Activated naive CD8-positive, alpha-beta T cell treated with anti-CD3 and anti-CD28 coated beads for 36 hours (primary cell): ENCODE data around the gene LGALS3BP. TPM values are rescaled to one million over a fixed set of nuclear protein-coding genes. Genes with fewer than 3 reads are reported as not detected.
A peak's percentile ranks its signal among the peaks of the same experiment; 100 is the strongest.

Experiments
- DNase-seq: peaks from one replicate; pipeline ENCODE4 v3.0.0; 2021
- H3K27ac Mint-ChIP-seq: one replicate; pipeline ENCODE4 v1.8.0; 2022; ENCODE audit warnings: mild to moderate bottlenecking, moderate library complexity, mixed read lengths
- H3K27me3 Mint-ChIP-seq: one replicate; pipeline ENCODE4 v1.8.0; 2022; ENCODE audit warnings: mild to moderate bottlenecking, mixed read lengths
- H3K36me3 Mint-ChIP-seq: one replicate; pipeline ENCODE4 v1.8.0; 2021; ENCODE audit warnings: mild to moderate bottlenecking, mixed read lengths
- H3K4me1 Mint-ChIP-seq: one replicate; pipeline ENCODE4 v1.8.0; 2021; ENCODE audit warnings: mixed read lengths
- H3K4me3 Mint-ChIP-seq: one replicate; pipeline ENCODE4 v1.8.0; 2022; ENCODE audit warnings: mild to moderate bottlenecking, moderate library complexity, mixed read lengths
- H3K9me3 Mint-ChIP-seq: one replicate; pipeline ENCODE4 v1.8.0; 2022; ENCODE audit warnings: mixed read lengths
- total RNA-seq, 2 experiments: library from RNA; stranded (reverse); gene quantifications; one replicate each; pipeline ENCODE4 v1.2.3, GENCODE V29; 2021

The LGALS3BP gene
- total RNA-seq, 2 experiments from 2014 or later, result 86.8 to 89.7 TPM

DNA sequence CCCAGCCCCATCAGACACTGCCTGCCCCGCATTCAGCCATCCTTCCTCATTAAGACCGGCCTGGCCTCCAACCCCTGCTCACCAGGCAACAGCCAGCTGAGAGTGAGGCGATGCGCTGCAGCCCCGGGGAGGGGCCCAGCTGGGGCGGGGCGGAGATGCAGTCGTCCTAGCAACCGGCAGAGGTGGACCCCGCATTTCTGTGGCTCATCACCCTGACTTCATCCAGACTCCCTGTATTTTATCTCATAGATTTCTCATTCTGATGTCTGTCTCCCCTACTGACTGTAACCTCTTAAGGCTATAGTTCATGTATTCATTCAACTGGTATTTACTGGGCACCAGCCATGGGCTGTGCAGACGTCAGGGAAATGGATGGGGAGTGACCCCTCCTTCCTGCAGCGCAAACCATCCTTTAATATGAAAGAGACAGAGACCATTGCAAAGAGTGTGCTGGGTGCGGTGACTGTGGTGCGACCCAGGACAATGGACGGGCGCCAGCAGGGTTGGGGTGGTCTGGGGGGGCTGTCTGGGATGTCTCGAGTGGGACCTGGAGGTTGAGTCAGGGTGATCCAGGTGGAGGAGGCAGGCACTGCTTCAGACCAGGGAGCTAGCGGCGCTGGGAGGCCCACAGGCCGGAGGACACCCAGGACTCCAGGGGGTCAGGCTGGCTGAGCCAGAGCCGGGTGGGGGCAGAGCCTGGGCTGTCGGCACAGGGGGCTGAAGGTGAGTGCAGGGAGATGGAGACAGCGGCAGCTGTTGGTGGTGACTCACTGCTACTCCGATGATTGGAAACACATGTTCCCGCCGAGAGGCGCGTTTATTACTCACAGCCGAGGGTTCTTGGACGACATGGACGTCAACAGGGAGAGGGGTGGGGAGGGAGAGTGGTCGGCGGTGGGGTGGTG lies 44.1 kb downstream of the LGALS3BP start:
- Mint-ChIP-seq H3K27ac (no peak overlapping the region), H3K4me1 (no peaks in the 10 kb centered on the region), H3K27me3 (no peaks in the 10 kb centered on the region), H3K9me3 (no peaks in the 10 kb centered on the region), H3K36me3 (no peaks in the 10 kb centered on the region), H3K4me3 (no peak overlapping the region)
- no peak for DNase-seq

DNA sequence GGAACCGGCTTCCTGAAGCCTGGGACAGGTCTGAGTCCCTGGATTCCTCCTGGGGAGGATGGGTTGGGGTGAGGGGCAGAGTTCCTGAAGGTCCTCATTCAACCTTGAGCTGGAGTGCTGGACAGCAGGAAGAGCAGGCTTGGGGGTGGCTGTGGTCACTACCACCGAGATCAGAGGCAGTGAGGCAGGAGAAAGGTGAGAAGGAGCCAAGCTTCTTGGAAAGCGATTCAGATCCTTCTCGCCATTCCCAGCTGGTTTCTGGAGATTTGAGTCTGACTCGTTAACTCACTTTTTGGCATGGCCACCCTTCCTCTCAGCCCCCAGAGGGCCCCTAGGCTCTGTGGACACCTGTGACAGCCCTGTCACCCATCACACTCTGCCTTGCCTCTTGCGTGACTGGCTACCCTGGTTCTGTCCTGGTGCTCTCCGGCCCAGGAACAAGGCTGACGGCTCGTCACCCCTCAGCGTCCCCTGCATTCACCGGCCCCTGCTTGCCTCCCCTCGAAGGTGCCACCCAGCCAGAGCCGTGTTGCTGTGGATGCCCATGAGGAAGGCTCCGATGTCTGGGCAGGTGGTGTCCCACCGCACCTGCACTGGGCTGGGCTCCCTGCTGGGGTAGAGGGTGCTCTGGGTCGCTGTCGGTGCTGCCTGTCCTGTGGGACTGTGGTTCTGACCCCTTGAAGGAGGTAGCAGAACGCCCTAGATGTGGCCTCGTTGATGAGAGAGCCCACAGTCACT lies 44.9 kb downstream of the LGALS3BP start:
- Mint-ChIP-seq H3K27me3 (no peaks in the 10 kb centered on the region), H3K9me3 (no peaks in the 10 kb centered on the region), H3K4me1 (no peaks in the 10 kb centered on the region), H3K4me3 (no peak overlapping the region), H3K36me3 (no peaks in the 10 kb centered on the region), H3K27ac (no peak overlapping the region)
- DNase-seq, result no peak

DNA sequence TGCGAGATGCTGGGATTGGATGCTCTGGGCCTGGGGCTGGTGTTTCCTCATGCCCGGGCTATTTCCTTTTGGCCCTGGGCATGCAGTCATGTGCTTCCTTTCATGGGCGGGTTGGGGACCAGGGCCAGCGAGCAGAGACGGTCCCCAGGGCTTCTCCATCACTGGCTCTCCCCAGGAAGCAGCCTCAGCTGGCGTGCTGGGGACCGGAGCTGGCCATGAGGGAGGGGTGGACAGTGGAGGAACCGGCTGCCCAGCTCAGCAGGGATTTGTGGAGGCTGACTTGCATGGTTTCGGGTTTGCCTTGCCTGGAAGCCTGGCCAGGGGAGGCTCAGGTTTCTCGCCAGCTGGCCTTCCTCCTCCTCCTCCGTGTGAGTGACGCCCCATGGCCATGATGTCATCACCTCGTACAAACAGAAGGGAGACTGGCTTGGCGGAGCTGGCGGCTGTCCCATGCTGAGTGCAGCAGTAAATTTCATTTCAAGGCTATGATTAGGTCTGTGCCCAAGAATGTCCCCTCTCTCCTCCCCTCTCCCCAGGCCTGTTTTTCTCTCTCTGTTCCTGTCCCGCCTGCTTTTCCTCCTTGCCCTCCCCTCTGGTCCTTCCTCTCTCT lies 45.7 kb downstream of the LGALS3BP start:
- DNase-seq, result no peak
- Mint-ChIP-seq H3K4me3 (no peak overlapping the region), H3K4me1 (no peaks in the 10 kb centered on the region), H3K27ac (no peak overlapping the region), H3K27me3 (no peaks in the 10 kb centered on the region), H3K9me3 (no peaks in the 10 kb centered on the region), H3K36me3 (no peaks in the 10 kb centered on the region)

DNA sequence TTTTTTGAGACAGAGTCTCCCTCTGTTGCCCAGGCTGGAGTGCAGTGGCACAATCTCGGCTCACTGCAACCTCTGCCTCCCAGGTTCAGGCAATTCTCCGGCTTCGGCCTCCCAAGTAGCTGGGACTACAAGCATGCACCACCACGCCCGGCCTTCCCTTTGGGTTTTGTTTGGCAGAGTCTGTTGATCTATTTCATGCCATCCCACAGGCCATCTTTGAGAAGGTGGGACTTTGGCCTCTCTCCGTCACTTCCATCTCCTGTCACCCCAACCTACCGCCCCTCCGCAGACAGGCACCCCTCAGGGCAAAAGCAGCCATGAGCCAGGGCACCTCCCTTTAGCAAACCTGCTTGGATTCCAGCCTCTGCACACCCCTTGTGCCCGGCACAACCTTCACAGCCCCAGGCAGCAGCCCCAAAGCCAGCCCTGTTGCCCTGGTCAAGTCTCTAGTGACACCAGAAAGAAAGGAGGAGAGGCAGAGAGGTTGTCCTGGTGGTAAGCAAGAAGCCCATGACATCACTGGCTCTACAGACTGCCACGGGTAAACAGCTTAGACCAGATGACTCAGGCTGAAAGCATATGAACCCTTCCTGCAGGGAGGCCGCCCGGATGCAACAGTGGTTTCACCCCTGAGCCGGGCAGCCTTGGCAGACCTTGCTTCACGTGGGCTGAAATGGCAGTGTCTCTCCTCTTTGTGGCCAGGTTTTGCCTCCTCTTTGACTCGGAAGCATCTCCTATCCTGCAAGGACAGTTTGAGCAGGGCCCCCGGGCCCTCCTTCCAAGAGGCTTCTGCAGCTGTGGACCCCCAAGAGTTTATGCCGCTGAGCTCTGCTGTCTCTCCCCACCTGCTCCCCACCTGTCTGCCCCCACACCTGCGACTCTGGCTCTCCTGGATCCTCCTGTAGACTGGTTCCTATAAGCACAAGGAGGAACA lies 46.4 kb downstream of the LGALS3BP start:
- peak; percentile 22 for DNase-seq
- no peaks in the 10 kb centered on the region for H3K36me3 Mint-ChIP-seq
- no peaks in the 10 kb centered on the region for H3K4me1 Mint-ChIP-seq
- peak overlapping the region; percentile 65 for H3K27ac Mint-ChIP-seq
- H3K27me3 Mint-ChIP-seq, result no peaks in the 10 kb centered on the region
- H3K4me3 Mint-ChIP-seq, result no peak overlapping the region
- no peaks in the 10 kb centered on the region for H3K9me3 Mint-ChIP-seq

DNA sequence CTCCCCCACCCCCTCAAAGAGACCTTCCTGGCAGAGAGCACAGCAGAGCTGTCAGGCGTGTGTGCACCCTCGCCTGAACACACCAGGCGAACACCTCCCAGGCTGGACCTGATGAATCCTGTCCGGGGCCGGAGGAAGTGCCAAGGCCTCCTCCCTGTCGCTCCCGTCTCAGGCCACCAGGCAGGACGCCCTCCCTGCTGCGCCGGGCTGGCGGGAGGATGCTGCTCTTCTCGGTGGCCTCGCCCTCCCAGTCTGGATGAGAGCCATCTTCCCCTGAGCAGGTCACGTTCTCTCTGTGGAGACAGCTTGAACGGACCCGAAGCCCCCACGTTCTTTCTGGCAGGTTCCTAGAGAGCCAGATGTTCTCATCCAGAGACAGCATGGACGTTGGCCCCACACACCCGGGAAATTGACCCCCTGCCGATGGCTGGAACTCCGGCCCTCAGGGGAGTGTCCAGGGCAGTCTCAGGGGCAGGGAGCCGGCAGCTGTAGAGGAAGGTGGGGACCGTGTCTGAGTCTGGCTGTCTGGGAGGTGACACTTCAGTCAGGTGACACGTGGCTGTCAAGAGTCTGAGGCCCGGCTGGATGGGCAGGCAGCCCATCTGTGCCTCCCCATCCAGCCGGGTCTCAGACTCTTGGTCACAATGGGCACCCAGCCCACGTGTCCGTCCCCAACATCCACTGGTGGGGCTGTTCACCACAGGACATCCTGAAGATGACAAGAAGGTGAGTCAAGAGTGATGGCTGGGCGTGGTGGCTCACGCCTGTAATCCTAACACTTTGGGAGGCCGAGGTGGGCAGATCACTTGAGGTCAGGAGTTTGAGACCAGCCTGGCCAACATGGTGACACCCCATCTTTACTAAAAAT lies 49.6 kb downstream of the LGALS3BP start:
- no peaks in the 10 kb centered on the region for H3K9me3 Mint-ChIP-seq
- DNase-seq, result no peak
- no peaks in the 10 kb centered on the region for H3K4me1 Mint-ChIP-seq
- H3K4me3 Mint-ChIP-seq, result no peak overlapping the region
- H3K36me3 Mint-ChIP-seq, result no peaks in the 10 kb centered on the region
- H3K27ac Mint-ChIP-seq, result no peak overlapping the region
- peaks cover 4% of the 10 kb centered on the region for H3K27me3 Mint-ChIP-seq

DNA sequence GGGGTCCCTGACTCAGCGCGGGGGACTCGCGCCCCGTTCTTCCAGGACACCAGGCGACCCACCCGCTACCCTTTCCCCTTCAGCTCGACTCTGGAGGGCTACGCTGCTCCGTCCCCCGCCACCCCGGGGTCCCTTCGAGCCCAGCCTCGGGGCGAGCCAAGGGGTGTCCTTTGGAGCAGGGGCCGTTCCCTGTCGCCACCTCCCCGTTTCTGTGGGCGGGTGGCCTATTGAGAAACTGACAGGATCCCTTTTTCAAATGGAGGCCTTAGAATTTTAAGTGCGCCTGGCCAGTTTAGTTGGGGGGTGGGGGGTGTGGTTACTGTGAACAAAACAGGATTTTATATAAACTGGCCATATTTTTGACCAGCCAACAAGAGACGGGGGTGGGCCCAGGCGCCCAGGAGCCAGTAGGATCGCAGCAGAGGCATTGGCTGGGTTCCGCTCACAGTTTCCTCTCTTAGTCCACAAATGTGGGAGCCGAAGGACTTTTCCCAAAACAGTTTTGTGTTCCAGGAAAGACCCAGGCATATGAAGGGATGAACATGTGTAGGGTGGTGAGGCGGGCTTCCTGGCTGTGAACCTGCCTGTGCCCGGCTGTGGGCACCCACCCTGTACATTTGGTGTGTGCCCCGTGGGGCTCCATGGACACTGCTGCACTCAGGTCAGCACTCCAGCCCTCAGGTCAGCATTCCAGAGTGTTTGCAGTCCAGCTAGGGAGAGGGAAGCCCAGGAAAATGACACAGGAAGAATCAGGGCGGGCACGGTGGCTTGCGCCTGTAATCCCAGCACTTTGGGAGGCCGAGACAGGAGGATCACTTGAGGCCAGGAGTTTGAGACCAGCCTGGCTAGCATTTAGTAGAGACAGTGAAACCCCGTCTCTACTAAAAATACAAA lies 53.8 kb downstream of the LGALS3BP start:
- Mint-ChIP-seq H3K4me1 (peaks cover 11% of the 10 kb centered on the region), H3K27me3 (peaks cover 14% of the 10 kb centered on the region), H3K27ac (no peak overlapping the region), H3K9me3 (no peaks in the 10 kb centered on the region), H3K36me3 (no peaks in the 10 kb centered on the region), H3K4me3 (no peak overlapping the region)
- no peak for DNase-seq

DNA sequence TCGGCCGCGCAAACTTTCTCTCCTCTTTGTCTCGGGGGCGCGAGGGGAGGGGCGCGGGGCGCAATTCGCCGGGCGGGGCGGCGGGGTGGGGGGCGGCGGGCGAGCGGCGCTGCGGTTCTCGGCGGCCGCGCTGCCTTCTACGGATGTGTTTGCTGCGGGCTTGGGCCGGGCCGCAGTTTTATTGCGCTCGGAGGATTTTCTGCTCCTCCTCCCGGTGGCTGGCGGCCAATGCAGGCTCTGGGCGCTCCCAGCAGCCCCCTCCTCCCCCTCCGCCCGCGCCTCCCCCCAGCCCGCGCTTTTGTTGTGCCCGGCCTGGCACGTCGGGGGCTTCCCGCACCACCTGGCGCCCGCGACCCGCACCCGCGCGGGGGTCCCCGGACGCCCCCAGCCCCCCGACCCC lies 54.5 kb downstream of the LGALS3BP start, which contains the start of gene TIMP2:
Gene TIMP2, minus strand, starts transcription at position 154 of the 400 bp plus-strand sequence. CDS start 299 bp downstream, outside the sequence.
- Mint-ChIP-seq H3K4me3 (peak within 1 kb of the TSS; percentile 64), H3K27me3 (peaks cover 14% of the 10 kb centered on the region), H3K36me3 (no peaks in the 10 kb centered on the region), H3K27ac (no peak within 1 kb of the TSS), H3K4me1 (peaks cover 11% of the 10 kb centered on the region), H3K9me3 (no peaks in the 10 kb centered on the region)
- DNase-seq, result peak; percentile 68

DNA sequence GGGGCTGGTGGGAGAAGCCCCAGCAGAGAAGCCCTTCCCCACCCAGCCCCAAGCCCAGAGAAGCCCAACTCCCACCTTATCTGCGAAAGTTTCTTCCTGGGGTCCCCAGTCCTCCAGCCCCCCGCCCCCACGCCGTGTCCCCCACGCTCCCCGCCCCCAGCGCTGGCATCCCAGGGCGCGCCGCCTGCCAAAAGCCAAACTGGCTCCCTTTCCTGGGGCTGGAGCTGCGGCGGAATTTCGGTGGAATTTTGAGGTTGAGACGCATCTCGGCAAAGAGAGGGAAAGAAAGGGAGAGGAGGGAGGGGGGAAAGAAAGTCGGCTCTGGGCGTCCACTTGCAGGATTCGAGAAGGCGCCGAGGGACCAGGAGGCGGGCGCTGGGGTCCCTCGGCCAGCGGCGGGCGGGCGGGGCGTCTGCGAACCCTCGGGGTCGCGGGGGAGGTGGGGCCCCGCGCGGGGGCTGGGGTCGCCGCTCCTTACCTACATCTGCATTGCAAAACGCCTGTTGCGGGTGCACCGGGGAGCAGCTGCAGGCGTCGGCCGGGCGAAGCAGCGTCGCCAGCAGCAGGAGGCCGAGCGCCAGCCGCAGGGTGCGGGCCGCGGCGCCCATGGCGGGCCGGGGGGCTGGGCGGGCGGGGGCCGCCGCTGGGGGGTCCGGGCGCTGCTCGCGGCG lies 55.1 kb downstream of the LGALS3BP start:
- Mint-ChIP-seq H3K4me3 (peak overlapping the region; percentile 64), H3K36me3 (no peaks in the 10 kb centered on the region), H3K9me3 (no peaks in the 10 kb centered on the region), H3K27me3 (peaks cover 14% of the 10 kb centered on the region), H3K4me1 (peaks cover 11% of the 10 kb centered on the region), H3K27ac (no peak overlapping the region)
- no peak for DNase-seq

DNA sequence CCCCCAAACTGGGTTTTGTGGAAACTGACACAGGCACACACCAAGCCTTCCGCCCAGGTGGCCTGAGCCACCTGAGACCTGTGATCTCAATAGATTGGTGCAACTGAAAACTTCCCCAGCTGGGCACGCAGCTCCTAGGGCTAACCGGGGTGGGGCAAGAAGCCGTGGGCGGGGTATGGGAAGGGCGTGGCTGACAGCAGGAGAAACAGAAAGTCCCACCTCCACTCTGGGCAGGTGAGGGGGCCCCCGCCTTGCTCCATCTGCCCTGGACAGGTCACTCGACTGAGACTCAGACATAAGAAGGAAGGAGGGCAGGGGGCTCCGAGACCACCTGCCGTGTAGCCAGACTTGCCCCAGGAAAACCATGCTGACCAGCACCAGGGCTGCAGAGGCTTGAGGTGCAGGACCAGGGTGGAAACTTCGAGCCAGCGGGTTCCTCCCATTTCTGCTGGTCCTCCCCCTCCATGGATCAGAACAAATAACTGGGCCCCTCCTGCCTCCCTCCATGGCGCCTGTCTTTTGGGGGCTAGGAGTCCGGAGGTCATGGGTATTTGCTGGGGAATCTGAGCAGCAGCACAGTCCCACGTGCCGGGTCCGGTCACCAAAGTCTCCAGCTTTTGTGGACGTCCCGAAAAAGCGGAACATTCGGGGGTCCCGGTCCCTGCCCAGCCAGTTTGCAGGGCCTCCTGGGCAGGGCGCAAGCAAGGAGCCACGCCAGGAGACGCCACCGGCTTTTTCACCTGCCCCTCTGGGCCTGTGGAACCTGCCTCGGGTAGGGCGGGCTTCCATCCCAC lies 55.9 kb downstream of the LGALS3BP start:
- Mint-ChIP-seq H3K4me3 (peak overlapping the region; percentile 64), H3K27ac (peak overlapping the region; percentile 60), H3K9me3 (no peaks in the 10 kb centered on the region), H3K27me3 (peaks cover 14% of the 10 kb centered on the region), H3K36me3 (no peaks in the 10 kb centered on the region), H3K4me1 (peaks cover 11% of the 10 kb centered on the region)
- peak; percentile 73 for DNase-seq

DNA sequence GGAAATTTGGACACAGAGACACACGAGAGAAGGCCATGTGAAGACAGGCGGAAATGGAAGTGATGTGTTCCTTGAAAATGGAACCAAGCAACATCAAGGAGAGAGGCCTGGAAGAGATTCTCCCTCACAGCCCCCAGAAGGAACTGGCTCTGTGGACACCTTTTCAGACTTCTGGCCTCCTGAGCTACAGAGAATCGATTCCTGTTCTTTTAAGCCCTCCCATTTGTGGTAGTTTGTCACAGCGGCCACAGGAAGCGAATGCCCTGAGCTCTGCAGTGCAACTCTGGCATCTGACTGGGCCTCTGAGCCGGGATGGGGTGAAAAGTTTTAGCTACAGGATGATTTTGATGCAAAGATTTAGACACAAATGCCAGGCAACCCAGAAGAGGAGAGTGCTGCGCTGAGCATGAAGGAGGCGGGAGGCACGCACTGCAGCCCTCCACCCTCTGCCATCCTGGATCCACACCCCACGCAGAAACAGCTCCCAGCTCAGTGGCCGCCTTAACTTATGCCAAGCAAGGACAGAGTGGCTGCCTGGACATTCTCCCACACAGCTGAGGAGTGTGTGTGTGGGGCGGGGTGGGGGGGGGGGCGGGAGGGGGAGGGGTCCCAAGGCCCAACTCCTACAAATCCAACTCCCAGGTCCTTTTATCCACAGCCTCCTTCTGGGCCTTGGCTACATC lies 56.8 kb downstream of the LGALS3BP start:
- DNase-seq, result no peak
- Mint-ChIP-seq H3K4me3 (peak overlapping the region; percentile 30), H3K36me3 (no peaks in the 10 kb centered on the region), H3K27ac (peak overlapping the region; percentile 60), H3K4me1 (peaks cover 12% of the 10 kb centered on the region), H3K27me3 (peaks cover 14% of the 10 kb centered on the region), H3K9me3 (no peaks in the 10 kb centered on the region)

DNA sequence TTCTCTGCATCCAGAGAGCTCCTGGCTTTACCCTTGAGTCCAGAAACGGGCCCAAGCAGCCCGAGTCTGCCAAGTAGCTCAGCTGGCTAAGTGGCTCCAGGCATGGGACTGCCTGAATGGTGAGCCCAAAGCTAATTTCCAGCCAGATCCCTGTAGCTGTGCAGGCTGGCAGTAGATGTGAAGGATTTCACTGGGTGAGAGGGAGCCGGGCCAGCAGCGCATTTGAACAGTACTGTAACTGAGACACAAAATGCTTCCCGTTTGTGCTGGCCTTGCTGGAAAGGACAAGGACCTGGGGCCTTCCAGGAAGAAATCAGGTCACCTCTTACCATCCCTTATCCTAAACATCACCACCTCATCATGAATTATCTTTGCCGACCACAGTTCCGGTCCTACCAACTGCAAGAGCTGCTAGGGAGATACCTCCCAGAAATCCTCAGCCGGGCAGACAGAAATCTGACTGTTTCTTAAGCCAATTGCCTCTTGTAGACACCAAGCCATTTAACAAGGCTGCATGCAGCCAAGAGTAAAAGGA lies 58.2 kb downstream of the LGALS3BP start:
- Mint-ChIP-seq H3K27ac (no peak overlapping the region), H3K27me3 (peaks cover 14% of the 10 kb centered on the region), H3K4me3 (no peak overlapping the region), H3K4me1 (peaks cover 16% of the 10 kb centered on the region), H3K9me3 (no peaks in the 10 kb centered on the region), H3K36me3 (no peaks in the 10 kb centered on the region)
- no peak for DNase-seq
